HepG2 (cell line): ENCODE data around the gene ANKRD52. TPM values are rescaled to one million over a fixed set of nuclear protein-coding genes. Genes with fewer than 3 reads are reported as not detected.
A peak's percentile ranks its signal among the peaks of the same experiment; 100 is the strongest.

Source experiments
- DRAP1 ChIP-seq: IDR thresholded peaks from 2 replicates; pipeline ENCODE4 v1.6.1; 2016; ENCODE audit warnings: missing genetic modification reagents, missing compliant biosample characterization
- GRHL1 ChIP-seq: sonication (generic); formaldehyde crosslinking; conservative IDR thresholded peaks from 2 replicates; pipeline ENCODE4 v1.8.0; 2022; ENCODE audit warnings: missing genetic modification reagents
- KDM5A ChIP-seq: fragments of 200-600 bp; sonication (generic); IDR thresholded peaks from 2 replicates; pipeline ENCODE4 v1.7.0; 2018; ENCODE audit warnings: antibody characterized with exemption, mild to moderate bottlenecking, low read length, borderline replicate concordance
- KLF9 ChIP-seq: IDR thresholded peaks from 2 replicates; pipeline ENCODE4 v1.6.1; 2016; ENCODE audit warnings: low read depth
- MATR3 ChIP-seq: sonication (generic); formaldehyde crosslinking; IDR thresholded peaks from 2 replicates; pipeline ENCODE4 v1.4.0; 2020; ENCODE audit warnings: missing genetic modification reagents
- MIER2 ChIP-seq: IDR thresholded peaks from 2 replicates; pipeline ENCODE4 v1.6.1; 2016; ENCODE audit warnings: missing biosample characterization, missing genetic modification reagents
- MTERF4 ChIP-seq: sonication (generic); formaldehyde crosslinking; IDR thresholded peaks from 2 replicates; pipeline ENCODE4 v1.8.0; 2023; ENCODE audit warnings: mild to moderate bottlenecking, missing genetic modification reagents
- MTF2 ChIP-seq: sonication (generic); formaldehyde crosslinking; IDR thresholded peaks from 2 replicates; pipeline ENCODE4 v1.5.0; 2020; ENCODE audit warnings: missing genetic modification reagents, borderline replicate concordance
- NFE2 ChIP-seq: sonication (generic); formaldehyde crosslinking; IDR thresholded peaks from 2 replicates; pipeline ENCODE4 v1.4.0; 2020; ENCODE audit warnings: missing genetic modification reagents
- NR3C1 ChIP-seq: sonication (generic); formaldehyde crosslinking; IDR thresholded peaks from 2 replicates; pipeline ENCODE4 v1.4.0; 2020; ENCODE audit warnings: missing genetic modification reagents
- RFXANK ChIP-seq: IDR thresholded peaks from 2 replicates; pipeline ENCODE4 v1.6.1; 2016
- SNRNP70 ChIP-seq: fragments of 200-400 bp; formaldehyde crosslinking; IDR thresholded peaks from 2 replicates; pipeline ENCODE4 v1.6.1; 2017; ENCODE audit warnings: mild to moderate bottlenecking, low read depth, low read length, moderate library complexity
- SRSF1 ChIP-seq: fragments of 200-400 bp; formaldehyde crosslinking; optimal IDR thresholded peaks from 2 replicates; pipeline ENCODE3; 2017; ENCODE audit warnings: mild to moderate bottlenecking, low read depth, low read length, moderate library complexity
- TCF12 ChIP-seq, 2 experiments: fragments of 450-650 bp in 1 of 2; sonication (generic) in 1 of 2; formaldehyde crosslinking in 1 of 2; IDR thresholded peaks; 2 replicates each; pipeline versions ENCODE4 v1.6.1 to v1.8.0; 2017 to 2022; ENCODE audit warnings: antibody characterized with exemption in 1 of 2, mild to moderate bottlenecking in 1 of 2, missing genetic modification reagents in 1 of 2, moderate library complexity in 1 of 2
- TFE3 ChIP-seq: IDR thresholded peaks from 2 replicates; pipeline ENCODE4 v1.6.1; 2016
- TOE1 ChIP-seq: sonication (generic); formaldehyde crosslinking; IDR thresholded peaks from 2 replicates; pipeline ENCODE4 v1.4.0; 2020; ENCODE audit warnings: mild to moderate bottlenecking, missing genetic modification reagents
- ZIK1 ChIP-seq: sonication (generic); formaldehyde crosslinking; IDR thresholded peaks from 2 replicates; pipeline ENCODE4 v1.5.0; 2020; ENCODE audit warnings: mild to moderate bottlenecking, low read depth, missing genetic modification reagents, borderline replicate concordance
- ZMYM3 ChIP-seq: sonication (generic); formaldehyde crosslinking; IDR thresholded peaks from 2 replicates; pipeline ENCODE4 v1.5.1; 2020; ENCODE audit warnings: mild to moderate bottlenecking, missing genetic modification reagents
- ZNF18 ChIP-seq: sonication (generic); formaldehyde crosslinking; IDR thresholded peaks from 2 replicates; pipeline ENCODE4 v1.8.0; 2022; ENCODE audit warnings: mild to moderate bottlenecking, missing genetic modification reagents; ENCODE audit not compliant: insufficient replicate concordance
- ZNF24 ChIP-seq: fragments of 450-650 bp; IDR thresholded peaks from 2 replicates; pipeline ENCODE4 v1.6.1; 2017; ENCODE audit warnings: antibody characterized with exemption, mild to moderate bottlenecking
- ZNF703 ChIP-seq: sonication (generic); formaldehyde crosslinking; IDR thresholded peaks from 2 replicates; pipeline ENCODE4 v1.5.1; 2020; ENCODE audit warnings: missing genetic modification reagents, mild to moderate bottlenecking, moderate library complexity, borderline replicate concordance
- ZNF800 ChIP-seq: sonication (generic); formaldehyde crosslinking; IDR thresholded peaks from 2 replicates; pipeline ENCODE4 v1.4.0; 2020; ENCODE audit warnings: missing genetic modification reagents
- polyA plus RNA-seq, 8 experiments: library from polyadenylated mRNA; depleted of rRNA in 3 of 8; stranded (reverse) in 7 of 8; unstranded in 1 of 8; fragments of >200 nt; fragmentation: Illumina TruSeq in 4 of 8; extraction: Trizol in 4 of 8; gene quantifications; 2 replicates each; pipeline versions ENCODE4 v1.2.1 to v1.2.3, GENCODE V29; 2011 to 2016; ENCODE audit warnings: low read depth in 4 of 8, missing spikeins in 1 of 8, mixed read lengths in 1 of 8; ENCODE audit not compliant: insufficient read depth in 1 of 8
- total RNA-seq, 5 experiments: library from RNA; depleted of rRNA; stranded (reverse); fragments of >200 nt; fragmentation: Illumina TruSeq; extraction: Trizol; gene quantifications; 2 replicates each; pipeline ENCODE4 v1.2.3, GENCODE V29; 2016; ENCODE audit warnings: low read depth in 1 of 5

The ANKRD52 gene
- total and polyA plus RNA-seq, 2 of the 13 experiments (the other 11 are each of a cell fraction or from before 2014, with no cell fraction given): 7.8 to 9.2 TPM

- no peak for TF ChIP-seq ZNF800 (CRISPR knock-in tag)
- no peak for TF ChIP-seq RFXANK (CRISPR knock-in tag)
- no peak for TF ChIP-seq DRAP1 (CRISPR knock-in tag)
- TF ChIP-seq MIER2 (CRISPR knock-in tag): no peak
- TF ChIP-seq MTF2 (CRISPR knock-in tag): 0 out of 2 replicates have a peak, but pooled peaks have one; percentile 6
- no peak for TF ChIP-seq ZNF703 (CRISPR knock-in tag)
- TF ChIP-seq MATR3 (CRISPR knock-in tag): no peak
- TF ChIP-seq MTERF4 (CRISPR knock-in tag): peak; percentile 50
- TF ChIP-seq GRHL1: no peak
- no peak for TF ChIP-seq ZIK1 (CRISPR knock-in tag)
- TF ChIP-seq ZMYM3 (CRISPR knock-in tag): no peak
- no peak for TF ChIP-seq SNRNP70
- peak; percentile 81 for TF ChIP-seq TFE3
- no peak for TF ChIP-seq NFE2 (CRISPR knock-in tag)
- no peak for TF ChIP-seq ZNF18 (CRISPR knock-in tag)
- TF ChIP-seq TCF12 (IDR thresholded peaks at IDR 0.05): no peak
- TF ChIP-seq TCF12 (CRISPR knock-in tag; IDR thresholded peaks at IDR 0.05): no peak
- TF ChIP-seq ZNF24: no peak
- TF ChIP-seq TOE1 (CRISPR knock-in tag): no peak
- TF ChIP-seq KLF9 (CRISPR knock-in tag): no peak
- no peak for TF ChIP-seq NR3C1 (CRISPR knock-in tag)
- 0 out of 2 replicates have a peak, but pooled peaks have one; percentile 12 for TF ChIP-seq KDM5A
- no peak for TF ChIP-seq SRSF1
Measured at GRCh38 chr12:56267443-56268071, 9.4 kb upstream of the ANKRD52 start (continued).
